Stimulated activated CD4-positive, alpha-beta T cell treated with anti-CD3 and anti-CD28 coated beads, Interleukin-12 subunit alpha, Interleukin-12 subunit beta, amount 100 ng/mL, for 4 hours (primary cell): ENCODE measurements around the gene EHBP1L1.

ENCODE experiments used
- DNase-seq: peaks from one replicate; pipeline ENCODE4 v3.0.0-alpha.2; 2020

Gene EHBP1L1

GRCh38 chr11:65639623-65640482, 64.0 kb downstream of the EHBP1L1 start:
- no peak for DNase-seq

DNA sequence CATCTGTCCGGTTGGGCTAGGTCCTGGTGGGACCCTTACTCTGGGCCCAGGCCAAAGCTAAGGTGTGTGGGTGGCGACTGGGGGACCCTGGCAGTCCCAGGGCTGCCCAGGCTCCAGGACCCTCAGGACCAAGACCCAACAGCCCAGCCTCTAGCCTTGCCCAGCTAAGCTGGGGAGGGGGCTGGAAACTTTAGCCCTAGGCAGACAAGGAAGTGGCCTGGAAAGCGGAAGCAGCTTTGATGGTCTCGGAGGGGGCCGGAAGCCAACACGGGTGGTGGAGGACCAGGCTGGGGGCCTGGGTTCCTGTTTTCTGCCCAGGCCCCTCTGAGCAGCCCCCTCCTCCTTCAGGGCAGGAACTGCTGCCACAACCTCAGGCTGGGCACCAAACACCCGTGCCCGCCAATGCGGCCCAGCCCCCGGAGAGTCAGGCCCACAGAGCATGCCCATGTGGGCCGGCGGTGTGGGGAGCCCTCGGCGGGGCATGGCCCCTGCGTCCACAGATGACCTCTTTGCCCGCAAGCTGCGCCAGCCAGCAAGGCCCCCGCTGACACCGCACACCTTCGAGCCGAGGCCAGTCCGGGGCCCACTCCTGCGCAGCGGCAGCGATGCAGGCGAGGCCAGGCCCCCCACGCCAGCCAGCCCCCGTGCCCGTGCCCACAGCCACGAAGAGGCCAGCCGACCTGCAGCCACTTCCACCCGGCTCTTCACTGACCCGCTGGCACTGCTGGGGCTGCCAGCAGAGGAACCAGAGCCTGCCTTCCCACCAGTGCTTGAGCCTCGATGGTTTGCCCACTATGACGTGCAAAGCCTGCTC, 64.8 kb downstream of the EHBP1L1 start:
- no peak for DNase-seq

- DNase-seq: no peak
Measured at GRCh38 chr11:65641297-65642013, 65.6 kb downstream of the EHBP1L1 start.
